H9 (cell line): ENCODE measurements around the gene TECTB. TPM values are rescaled to one million over a fixed set of nuclear protein-coding genes. Genes with fewer than 3 reads are reported as not detected.

Source experiments
- DNase-seq: peaks from one replicate; pipeline ENCODE4 v3.0.0-alpha.2; 2017
- H2AFZ ChIP-seq: one replicate; pipeline ENCODE4 v1.6.1; 2013; ENCODE audit warnings: mild to moderate bottlenecking, low read length, control low read depth, moderate library complexity
- H2AK5ac ChIP-seq: 2 replicates; pipeline ENCODE4 v1.6.1; 2013; ENCODE audit warnings: low read length, control low read depth, mixed read lengths; ENCODE audit not compliant: insufficient read length
- H2BK120ac ChIP-seq: one replicate; pipeline ENCODE4 v1.6.1; 2013; ENCODE audit warnings: low read depth, mild to moderate bottlenecking, low read length, control low read depth, inconsistent platforms; ENCODE audit not compliant: poor library complexity, severe bottlenecking
- H2BK12ac ChIP-seq: 2 replicates; pipeline ENCODE4 v1.6.1; 2013; ENCODE audit warnings: low read length, control low read depth, mixed read lengths, low read depth; ENCODE audit not compliant: insufficient read length
- H2BK15ac ChIP-seq: 2 replicates; pipeline ENCODE4 v1.6.1; 2013; ENCODE audit warnings: low read depth, low read length, control low read depth
- H2BK20ac ChIP-seq: one replicate; pipeline ENCODE4 v1.6.1; 2013; ENCODE audit warnings: low read depth, mild to moderate bottlenecking, low read length, control low read depth, inconsistent platforms; ENCODE audit not compliant: poor library complexity, severe bottlenecking
- H2BK5ac ChIP-seq: 2 replicates; pipeline ENCODE4 v1.6.1; 2013; ENCODE audit warnings: low read length, control low read depth, mixed read lengths; ENCODE audit not compliant: insufficient read length
- H3K14ac ChIP-seq: 2 replicates; pipeline ENCODE4 v1.6.1; 2013; ENCODE audit warnings: low read length, control low read depth; ENCODE audit not compliant: insufficient read depth
- H3K18ac ChIP-seq: 2 replicates; pipeline ENCODE4 v1.6.1; 2013; ENCODE audit warnings: low read depth, mild to moderate bottlenecking, mixed read lengths, low read length, control low read depth; ENCODE audit not compliant: insufficient read length
- H3K23ac ChIP-seq: 2 replicates; pipeline ENCODE4 v1.6.1; 2013; ENCODE audit warnings: low read length, control low read depth, mixed read lengths, low read depth; ENCODE audit not compliant: insufficient read length
- H3K23me2 ChIP-seq: 2 replicates; pipeline ENCODE4 v1.6.1; 2013; ENCODE audit warnings: low read depth, mild to moderate bottlenecking, mixed read lengths, low read length, control low read depth; ENCODE audit not compliant: insufficient read length, poor library complexity, severe bottlenecking
- H3K27ac ChIP-seq: 2 replicates; pipeline ENCODE4 v1.5.1; 2013; ENCODE audit warnings: low read length, control low read depth, mixed read lengths, low read depth; ENCODE audit not compliant: insufficient read length
- H3K27me3 ChIP-seq: 2 replicates; pipeline ENCODE4 v1.6.1; 2013; ENCODE audit warnings: low read length, control low read depth, inconsistent platforms; ENCODE audit not compliant: insufficient read depth
- H3K4ac ChIP-seq: 2 replicates; pipeline ENCODE4 v1.6.1; 2013; ENCODE audit warnings: low read depth, mild to moderate bottlenecking, control low read depth, inconsistent platforms, low read length, moderate library complexity
- H3K4me1 ChIP-seq: 2 replicates; pipeline ENCODE4 v1.6.1; 2013; ENCODE audit warnings: low read length, control low read depth, inconsistent platforms; ENCODE audit not compliant: insufficient read depth
- H3K4me2 ChIP-seq: 2 replicates; pipeline ENCODE4 v1.6.1; 2013; ENCODE audit warnings: low read length, control low read depth, mixed read lengths; ENCODE audit not compliant: insufficient read length, insufficient read depth
- H3K56ac ChIP-seq: 2 replicates; pipeline ENCODE4 v1.6.1; 2013; ENCODE audit warnings: low read depth, mild to moderate bottlenecking, mixed read lengths, low read length, control low read depth; ENCODE audit not compliant: insufficient read length
- H3K79me1 ChIP-seq: 2 replicates; pipeline ENCODE4 v1.6.1; 2013; ENCODE audit warnings: low read depth, mild to moderate bottlenecking, moderate library complexity, low read length, control low read depth, inconsistent platforms; ENCODE audit not compliant: insufficient read depth, poor library complexity, severe bottlenecking
- H3K79me2 ChIP-seq: 2 replicates; pipeline ENCODE4 v1.6.1; 2013; ENCODE audit warnings: low read length, control low read depth, inconsistent platforms; ENCODE audit not compliant: insufficient read depth
- H3K9ac ChIP-seq: 2 replicates; pipeline ENCODE4 v1.6.1; 2013; ENCODE audit warnings: low read length, control low read depth, mixed read lengths; ENCODE audit not compliant: insufficient read length; ENCODE audit errors: extremely low read depth
- H3K9me3 ChIP-seq: one replicate; pipeline ENCODE4 v1.6.1; 2013; ENCODE audit warnings: low read depth, low read length, inconsistent platforms; ENCODE audit not compliant: control insufficient read depth
- H3T11ph ChIP-seq: one replicate; pipeline ENCODE4 v1.6.1; 2013; ENCODE audit warnings: mild to moderate bottlenecking, low read length, control low read depth, inconsistent platforms
- H4K20me1 ChIP-seq: one replicate; pipeline ENCODE4 v1.6.1; 2013; ENCODE audit not compliant: control insufficient read depth, insufficient read length, insufficient read depth
- H4K5ac ChIP-seq: 2 replicates; pipeline ENCODE4 v1.6.1; 2013; ENCODE audit warnings: low read depth, mild to moderate bottlenecking, mixed read lengths, low read length, control low read depth; ENCODE audit not compliant: insufficient read length
- H4K8ac ChIP-seq: replicated peaks from 2 replicates; pipeline ENCODE4 v1.6.1; 2013; ENCODE audit warnings: low read length, control low read depth, mixed read lengths, low read depth; ENCODE audit not compliant: insufficient read length
- H4K91ac ChIP-seq: 2 replicates; pipeline ENCODE4 v1.6.1; 2013; ENCODE audit warnings: low read depth, mild to moderate bottlenecking, moderate library complexity, mixed read lengths, low read length, control low read depth; ENCODE audit not compliant: insufficient read length
- H3K27ac Mint-ChIP-seq, 3 experiments: 2 replicates in 2 of 3; 3 replicates in 1 of 3; pipeline ENCODE4 v1.8.0; 2020 to 2021; ENCODE audit warnings: mixed read lengths in 3 of 3, mild to moderate bottlenecking in 1 of 3, moderate library complexity in 1 of 3
- H3K27me3 Mint-ChIP-seq: 2 replicates; pipeline ENCODE4 v1.8.0; 2021; ENCODE audit warnings: low read depth, mild to moderate bottlenecking, moderate library complexity, mixed read lengths
- H3K36me3 Mint-ChIP-seq, 3 experiments: 2 replicates in 2 of 3; 3 replicates in 1 of 3; pipeline ENCODE4 v1.8.0; 2020 to 2021; ENCODE audit warnings: low read depth in 3 of 3, mixed read lengths in 3 of 3; ENCODE audit not compliant: insufficient read depth in 1 of 3
- H3K4me1 Mint-ChIP-seq, 2 experiments: 2 replicates each; pipeline ENCODE4 v1.8.0; 2020; ENCODE audit warnings: mixed read lengths in 2 of 2
- H3K4me3 Mint-ChIP-seq, 2 experiments: 2 replicates in 1 of 2; 3 replicates in 1 of 2; pipeline ENCODE4 v1.8.0; 2020 to 2021; ENCODE audit warnings: mild to moderate bottlenecking in 2 of 2, mixed read lengths in 2 of 2, moderate library complexity in 1 of 2
- H3K9me3 Mint-ChIP-seq, 2 experiments: 2 replicates in 1 of 2; 3 replicates in 1 of 2; pipeline ENCODE4 v1.8.0; 2020; ENCODE audit warnings: mild to moderate bottlenecking in 2 of 2, mixed read lengths in 2 of 2, moderate library complexity in 1 of 2
- WGBS: extraction: QIAGEN DNeasy Blood & Tissue Kit; methylation state at CpG from one replicate; pipeline ENCODE4 v1.1.7; 2013; ENCODE audit warnings: missing lambda C conversion rate, low lambda C conversion rate, mixed read lengths; ENCODE audit not compliant: insufficient read length; ENCODE audit errors: extremely low coverage; 5-methylcytosine and 5-hydroxymethylcytosine counted together
- total RNA-seq: library from RNA; stranded (reverse); gene quantifications from 2 replicates; pipeline ENCODE4 v1.2.1, GENCODE V29; 2021
- TF ChIP-seq, protein P1 (sequence below): fragments of 200-600 bp; sonication (generic); conservative IDR thresholded peaks from 3 replicates; pipeline ENCODE4 v1.8.0; 2021; ENCODE audit warnings: antibody characterized with exemption, mild to moderate bottlenecking

TECTB gene
- total RNA-seq, 1 experiment from 2014 or later, result not detected

DNA sequence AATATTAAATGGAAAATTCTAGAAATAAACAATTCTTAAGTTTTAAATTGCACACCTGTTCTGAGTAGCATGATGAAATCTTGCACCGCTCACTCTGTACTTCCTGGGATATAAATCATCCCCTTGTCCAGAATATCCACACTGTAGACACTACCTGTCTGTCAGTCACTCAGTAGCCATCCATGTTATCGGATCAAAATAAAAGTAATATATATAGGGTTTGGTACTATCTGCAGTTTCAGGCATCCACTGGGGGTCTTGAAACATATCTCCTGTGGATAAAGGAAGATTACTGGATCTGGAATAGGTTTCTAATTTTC lies 6.8 kb downstream of the TECTB start:
- no peak overlapping the region for H4K5ac ChIP-seq
- H3T11ph ChIP-seq, result no peak overlapping the region
- H4K20me1 ChIP-seq, result no peaks in the 10 kb centered on the region
- H2BK20ac ChIP-seq, result no peak overlapping the region
- H3K27ac Mint-ChIP-seq, result no peak overlapping the region
- no CpG with 5 or more reads among the region's 2 CpGs for WGBS
- no peak overlapping the region for H2AK5ac ChIP-seq
- H3K79me2 ChIP-seq, result no peaks in the 10 kb centered on the region
- no peaks in the 10 kb centered on the region; the same call in 1 of the 2 replicates for H3K4me1 ChIP-seq
- H3K79me1 ChIP-seq, result no peaks in the 10 kb centered on the region
- H3K56ac ChIP-seq, result no peak overlapping the region
- H3K23me2 ChIP-seq, result no peaks in the 10 kb centered on the region
- H3K4ac ChIP-seq, result no peak overlapping the region
- H3K23ac ChIP-seq, result no peak overlapping the region
- H2BK5ac ChIP-seq, result no peak overlapping the region
- H3K4me3 Mint-ChIP-seq, result no peak overlapping the region
- no peak overlapping the region for H2BK120ac ChIP-seq
- no peak overlapping the region for H2BK12ac ChIP-seq
- no peak overlapping the region for H3K14ac ChIP-seq
- H3K4me2 ChIP-seq, result no peak overlapping the region
- H4K91ac ChIP-seq, result no peak overlapping the region
- no peak overlapping the region for H4K8ac ChIP-seq
- H3K36me3 Mint-ChIP-seq, result no peaks in the 10 kb centered on the region
- DNase-seq, result no peak
- no peak overlapping the region for H3K27ac ChIP-seq
- H3K18ac ChIP-seq, result no peak overlapping the region
- TF ChIP-seq, protein P1, sequence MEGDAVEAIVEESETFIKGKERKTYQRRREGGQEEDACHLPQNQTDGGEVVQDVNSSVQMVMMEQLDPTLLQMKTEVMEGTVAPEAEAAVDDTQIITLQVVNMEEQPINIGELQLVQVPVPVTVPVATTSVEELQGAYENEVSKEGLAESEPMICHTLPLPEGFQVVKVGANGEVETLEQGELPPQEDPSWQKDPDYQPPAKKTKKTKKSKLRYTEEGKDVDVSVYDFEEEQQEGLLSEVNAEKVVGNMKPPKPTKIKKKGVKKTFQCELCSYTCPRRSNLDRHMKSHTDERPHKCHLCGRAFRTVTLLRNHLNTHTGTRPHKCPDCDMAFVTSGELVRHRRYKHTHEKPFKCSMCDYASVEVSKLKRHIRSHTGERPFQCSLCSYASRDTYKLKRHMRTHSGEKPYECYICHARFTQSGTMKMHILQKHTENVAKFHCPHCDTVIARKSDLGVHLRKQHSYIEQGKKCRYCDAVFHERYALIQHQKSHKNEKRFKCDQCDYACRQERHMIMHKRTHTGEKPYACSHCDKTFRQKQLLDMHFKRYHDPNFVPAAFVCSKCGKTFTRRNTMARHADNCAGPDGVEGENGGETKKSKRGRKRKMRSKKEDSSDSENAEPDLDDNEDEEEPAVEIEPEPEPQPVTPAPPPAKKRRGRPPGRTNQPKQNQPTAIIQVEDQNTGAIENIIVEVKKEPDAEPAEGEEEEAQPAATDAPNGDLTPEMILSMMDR, result no peak
- H3K9ac ChIP-seq, result no peak overlapping the region
- H3K9me3 ChIP-seq, result no peaks in the 10 kb centered on the region
- no peak overlapping the region for H2AFZ ChIP-seq
- H3K27me3 ChIP-seq, result no peaks in the 10 kb centered on the region; the same call in 1 of the 2 replicates
- H3K27me3 Mint-ChIP-seq, result peaks cover 29% of the 10 kb centered on the region
- H2BK15ac ChIP-seq, result no peak overlapping the region
- peaks cover 5 to 9% of the 10 kb centered on the region in 2 experiments for H3K4me1 Mint-ChIP-seq
- no peaks in the 10 kb centered on the region for H3K9me3 Mint-ChIP-seq
